ENCODE measurements around the gene MEIS1. TPM values are rescaled to one million over a fixed set of nuclear protein-coding genes. Genes with fewer than 3 reads are reported as not detected.

MEIS1 gene
- total and polyA plus RNA-seq, 4 experiments from 2014 or later, result not detected

DNA sequence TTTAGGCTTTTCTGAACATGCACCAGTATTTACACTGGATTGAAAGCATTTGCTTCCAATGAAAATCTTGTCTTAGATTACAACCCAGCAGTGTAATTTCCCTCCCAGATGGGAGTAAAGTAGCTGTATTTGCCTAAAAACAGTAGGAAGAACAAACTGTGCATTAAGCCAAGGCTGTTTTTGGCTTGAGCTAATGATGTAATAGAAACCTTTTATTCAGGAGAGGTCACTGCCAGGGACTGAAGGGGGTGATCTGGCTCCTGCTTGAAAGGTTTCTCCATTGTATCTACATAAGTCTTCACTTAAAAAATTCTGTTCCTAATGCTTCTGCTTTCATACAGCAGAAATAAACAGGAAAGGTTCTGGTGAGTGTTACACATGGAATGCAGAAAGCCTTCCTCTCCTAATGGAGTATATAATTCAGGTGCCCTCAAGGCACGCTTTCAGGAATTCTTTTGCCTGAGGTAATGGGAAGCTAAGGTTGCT, 74.4 kb downstream of the MEIS1 start:
- no peak overlapping the region for H3K27ac ChIP-seq (ENCODE audit: low read depth, low read length)
- Mint-ChIP-seq H3K4me3 (no peak overlapping the region), H3K9me3 (peaks cover 0 to 3% (median 0%) of the 10 kb centered on the region in 8 donors), H3K27me3 (no peaks in the 10 kb centered on the region), H3K27ac (no peak overlapping the region), H3K36me3 (no peaks in the 10 kb centered on the region), H3K4me1 (no peaks in the 10 kb centered on the region)
- CTCF ChIA-PET (ENCODE audit: partially characterized antibody), result no interaction called here
- H3K9me3 ChIP-seq (ENCODE audit: control insufficient read depth in 1 of 2, low read length in 2 of 2), result no peaks in the 10 kb centered on the region
- no peaks in the 10 kb centered on the region for H3K36me3 ChIP-seq (ENCODE audit: insufficient read depth, low read length)
- H3K4me3 ChIP-seq (ENCODE audit: low read length in 2 of 2), result no peak overlapping the region
- DNase-seq, result no peak
- POLR2A ChIA-PET (ENCODE audit: partially characterized antibody), result no interaction called here
- no peaks in the 10 kb centered on the region for H3K27me3 ChIP-seq (ENCODE audit: insufficient read depth, low read length)
- no peaks in the 10 kb centered on the region for H3K4me1 ChIP-seq (ENCODE audit: insufficient read depth, low read length)
- intact Hi-C loops (cut with micrococcal nuclease), result no loop called here

DNA sequence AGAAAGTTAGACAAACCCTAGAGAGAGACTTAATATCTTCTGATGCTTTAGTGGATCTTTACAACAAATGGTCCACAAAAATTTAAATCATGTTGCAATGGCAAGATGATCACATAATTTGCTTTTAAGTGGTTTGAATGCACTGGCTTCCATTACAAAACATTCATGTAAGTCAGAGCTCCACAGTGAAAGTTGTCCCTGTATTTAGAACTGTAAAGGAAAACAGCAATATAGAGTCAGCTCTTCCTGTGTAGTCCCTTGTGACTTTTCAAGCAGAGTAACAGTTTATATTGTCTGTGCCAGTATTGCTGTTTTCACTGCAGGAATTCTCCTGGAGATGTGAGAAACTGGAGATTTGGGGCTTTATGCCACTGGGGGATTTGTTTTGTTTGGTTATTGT, 77.7 kb downstream of the MEIS1 start:
- H3K27ac ChIP-seq (ENCODE audit: low read depth, low read length), result no peak overlapping the region
- no peak for DNase-seq
- no peak overlapping the region for H3K4me3 Mint-ChIP-seq
- no peaks in the 10 kb centered on the region for H3K36me3 ChIP-seq (ENCODE audit: insufficient read depth, low read length)
- H3K9me3 Mint-ChIP-seq, result peaks cover 0 to 2% (median 0%) of the 10 kb centered on the region in 8 donors
- no peaks in the 10 kb centered on the region for H3K4me1 ChIP-seq (ENCODE audit: insufficient read depth, low read length)
- H3K27me3 ChIP-seq (ENCODE audit: insufficient read depth, low read length), result no peaks in the 10 kb centered on the region
- no peaks in the 10 kb centered on the region for H3K4me1 Mint-ChIP-seq
- CTCF ChIA-PET (ENCODE audit: partially characterized antibody), result no interaction called here
- H3K27me3 Mint-ChIP-seq, result no peaks in the 10 kb centered on the region
- H3K36me3 Mint-ChIP-seq, result no peaks in the 10 kb centered on the region
- intact Hi-C loops (cut with micrococcal nuclease), result no loop called here
- H3K9me3 ChIP-seq (ENCODE audit: control insufficient read depth in 1 of 2, low read length in 2 of 2), result no peaks in the 10 kb centered on the region
- POLR2A ChIA-PET (ENCODE audit: partially characterized antibody), result no interaction called here
- H3K4me3 ChIP-seq (ENCODE audit: low read length in 2 of 2), result no peak overlapping the region
- H3K27ac Mint-ChIP-seq, result no peak overlapping the region

DNA sequence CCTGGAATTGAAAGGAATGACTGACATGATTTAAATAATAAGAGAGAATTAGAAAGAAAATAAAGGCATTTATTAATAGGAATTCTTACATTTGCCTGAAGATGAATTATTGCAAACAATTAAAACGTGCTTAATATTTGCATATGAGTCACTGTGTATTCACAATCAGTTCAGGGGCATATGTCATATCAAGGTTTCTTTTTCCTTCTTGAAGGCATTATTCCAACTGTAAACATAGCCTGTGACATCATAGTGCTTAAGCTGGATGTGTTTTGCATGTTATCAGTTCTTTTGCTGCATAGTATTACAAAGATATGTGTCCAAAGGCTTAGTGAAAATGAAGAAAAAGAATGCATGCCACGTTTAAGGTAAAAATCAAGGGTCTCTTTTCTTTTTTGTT, 80.8 kb downstream of the MEIS1 start:
- Histone ChIP-seq H3K9me3 (ENCODE audit: control insufficient read depth in 1 of 2, low read length in 2 of 2) (no peaks in the 10 kb centered on the region), H3K36me3 (ENCODE audit: insufficient read depth, low read length) (no peaks in the 10 kb centered on the region), H3K27ac (ENCODE audit: low read depth, low read length) (no peak overlapping the region), H3K4me1 (ENCODE audit: insufficient read depth, low read length) (no peaks in the 10 kb centered on the region), H3K27me3 (ENCODE audit: insufficient read depth, low read length) (no peaks in the 10 kb centered on the region), H3K4me3 (ENCODE audit: low read length in 2 of 2) (no peak overlapping the region)
- intact Hi-C loops (cut with micrococcal nuclease), result no loop called here
- POLR2A ChIA-PET (ENCODE audit: partially characterized antibody), result no interaction called here
- H3K27me3 Mint-ChIP-seq, result peaks cover 0 to 2% of the 10 kb centered on the region in 2 donors
- no peak for DNase-seq
- no peak overlapping the region for H3K27ac Mint-ChIP-seq
- no peaks in the 10 kb centered on the region for H3K36me3 Mint-ChIP-seq
- H3K9me3 Mint-ChIP-seq, result peaks cover 0 to 2% (median 0%) of the 10 kb centered on the region in 8 donors
- no peaks in the 10 kb centered on the region for H3K4me1 Mint-ChIP-seq
- no peak overlapping the region for H3K4me3 Mint-ChIP-seq
- CTCF ChIA-PET (ENCODE audit: partially characterized antibody), result no interaction called here

- Histone ChIP-seq H3K27ac (ENCODE audit: low read depth, low read length) (no peak overlapping the region), H3K9me3 (ENCODE audit: control insufficient read depth in 1 of 2, low read length in 2 of 2) (no peaks in the 10 kb centered on the region), H3K4me3 (ENCODE audit: low read length in 2 of 2) (no peak overlapping the region), H3K4me1 (ENCODE audit: insufficient read depth, low read length) (no peaks in the 10 kb centered on the region), H3K36me3 (ENCODE audit: insufficient read depth, low read length) (no peaks in the 10 kb centered on the region), H3K27me3 (ENCODE audit: insufficient read depth, low read length) (no peaks in the 10 kb centered on the region)
- intact Hi-C loops (cut with micrococcal nuclease), result no loop called here
- no peak for DNase-seq
- peaks cover 0 to 2% (median 0%) of the 10 kb centered on the region in 8 donors for H3K9me3 Mint-ChIP-seq
- ChIA-PET CTCF (ENCODE audit: partially characterized antibody) (no interaction called here), POLR2A (ENCODE audit: partially characterized antibody) (no interaction called here)
- peaks cover 0 to 2% of the 10 kb centered on the region in 2 donors for H3K27me3 Mint-ChIP-seq
- H3K27ac Mint-ChIP-seq, result no peak overlapping the region
- H3K4me3 Mint-ChIP-seq, result no peak overlapping the region
- no peaks in the 10 kb centered on the region for H3K36me3 Mint-ChIP-seq
- no peaks in the 10 kb centered on the region for H3K4me1 Mint-ChIP-seq
Measured at GRCh38 chr2:66516499-66516898, 81.6 kb downstream of the MEIS1 start.

GRCh38 chr2:66517772-66518171, 82.8 kb downstream of the MEIS1 start:
- no peaks in the 10 kb centered on the region for H3K36me3 ChIP-seq (ENCODE audit: insufficient read depth, low read length)
- POLR2A ChIA-PET (ENCODE audit: partially characterized antibody), result no interaction called here
- no peak overlapping the region for H3K4me3 Mint-ChIP-seq
- intact Hi-C loops (cut with micrococcal nuclease), result no loop called here
- no peaks in the 10 kb centered on the region for H3K27me3 ChIP-seq (ENCODE audit: insufficient read depth, low read length)
- CTCF ChIA-PET (ENCODE audit: partially characterized antibody), result no interaction called here
- no peaks in the 10 kb centered on the region for H3K36me3 Mint-ChIP-seq
- DNase-seq, result no peak
- H3K27ac ChIP-seq (ENCODE audit: low read depth, low read length), result no peak overlapping the region
- H3K4me3 ChIP-seq (ENCODE audit: low read length in 2 of 2), result no peak overlapping the region
- H3K27ac Mint-ChIP-seq, result no peak overlapping the region
- no peaks in the 10 kb centered on the region for H3K4me1 Mint-ChIP-seq
- no peaks in the 10 kb centered on the region for H3K9me3 ChIP-seq (ENCODE audit: control insufficient read depth in 1 of 2, low read length in 2 of 2)
- no peaks in the 10 kb centered on the region for H3K4me1 ChIP-seq (ENCODE audit: insufficient read depth, low read length)
- peaks cover 0 to 4% (median 0%) of the 10 kb centered on the region in 8 donors for H3K9me3 Mint-ChIP-seq
- H3K27me3 Mint-ChIP-seq, result peaks cover 0 to 2% of the 10 kb centered on the region in 2 donors

GRCh38 chr2:66519264-66519843, 84.4 kb downstream of the MEIS1 start:
- no peak for DNase-seq
- Mint-ChIP-seq H3K4me3 (no peak overlapping the region), H3K4me1 (no peaks in the 10 kb centered on the region), H3K9me3 (peaks cover 0 to 3% (median 0%) of the 10 kb centered on the region in 8 donors), H3K27me3 (peaks cover 0 to 2% of the 10 kb centered on the region in 2 donors), H3K27ac (no peak overlapping the region), H3K36me3 (no peaks in the 10 kb centered on the region)
- H3K36me3 ChIP-seq (ENCODE audit: insufficient read depth, low read length), result no peaks in the 10 kb centered on the region
- no peaks in the 10 kb centered on the region for H3K4me1 ChIP-seq (ENCODE audit: insufficient read depth, low read length)
- H3K4me3 ChIP-seq (ENCODE audit: low read length in 2 of 2), result no peak overlapping the region
- H3K27me3 ChIP-seq (ENCODE audit: insufficient read depth, low read length), result no peaks in the 10 kb centered on the region
- intact Hi-C loops (cut with micrococcal nuclease), result no loop called here
- ChIA-PET CTCF (ENCODE audit: partially characterized antibody) (no interaction called here), POLR2A (ENCODE audit: partially characterized antibody) (no interaction called here)
- no peaks in the 10 kb centered on the region for H3K9me3 ChIP-seq (ENCODE audit: control insufficient read depth in 1 of 2, low read length in 2 of 2)
- no peak overlapping the region for H3K27ac ChIP-seq (ENCODE audit: low read depth, low read length)

DNA sequence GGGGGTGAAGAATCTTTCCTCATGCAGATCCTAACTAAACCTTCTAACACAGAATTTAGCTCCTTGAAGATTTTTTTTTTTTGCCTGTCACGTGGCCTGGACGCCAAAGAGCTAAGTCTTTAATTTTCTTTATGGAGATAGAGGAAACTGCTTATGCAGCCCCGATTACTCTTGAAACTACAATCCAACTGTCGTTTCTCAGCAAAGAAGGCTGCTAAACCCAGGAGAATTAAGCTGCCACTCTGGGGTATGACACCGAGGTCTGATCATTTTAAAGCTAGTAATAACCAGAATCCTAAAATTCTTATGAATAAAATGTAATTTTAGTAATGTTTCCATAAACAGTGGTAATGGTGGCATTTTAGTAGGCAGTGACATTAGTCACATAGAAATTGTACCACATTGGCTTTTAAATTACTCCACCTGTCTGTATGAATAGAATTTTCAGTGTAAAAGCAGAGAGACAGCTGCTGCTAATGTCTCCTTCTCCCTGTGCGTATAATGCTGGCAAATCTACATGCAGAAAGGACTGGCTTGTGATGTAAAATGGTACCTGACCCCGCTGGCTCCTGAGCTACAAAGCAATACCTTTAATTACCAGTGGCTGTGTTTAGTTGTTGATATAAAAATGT, 86.5 kb downstream of the MEIS1 start:
- Mint-ChIP-seq H3K9me3 (peaks cover 0 to 2% (median 0%) of the 10 kb centered on the region in 8 donors), H3K4me1 (no peaks in the 10 kb centered on the region), H3K4me3 (no peak overlapping the region), H3K27me3 (peaks cover 0 to 2% of the 10 kb centered on the region in 2 donors), H3K36me3 (no peaks in the 10 kb centered on the region), H3K27ac (no peak overlapping the region)
- CTCF ChIA-PET (ENCODE audit: partially characterized antibody), result no interaction called here
- POLR2A ChIA-PET (ENCODE audit: partially characterized antibody), result no interaction called here
- no peaks in the 10 kb centered on the region for H3K27me3 ChIP-seq (ENCODE audit: insufficient read depth, low read length)
- H3K36me3 ChIP-seq (ENCODE audit: insufficient read depth, low read length), result no peaks in the 10 kb centered on the region
- H3K27ac ChIP-seq (ENCODE audit: low read depth, low read length), result no peak overlapping the region
- no peaks in the 10 kb centered on the region for H3K9me3 ChIP-seq (ENCODE audit: control insufficient read depth in 1 of 2, low read length in 2 of 2)
- no peak for DNase-seq
- no peak overlapping the region for H3K4me3 ChIP-seq (ENCODE audit: low read length in 2 of 2)
- H3K4me1 ChIP-seq (ENCODE audit: insufficient read depth, low read length), result no peaks in the 10 kb centered on the region
- intact Hi-C loops (cut with micrococcal nuclease), result no loop called here
